NCI-H774 (cell line): Measurements from ENCODE around the gene CRIM1.
A peak's percentile ranks its signal among the peaks of the same experiment; 100 is the strongest.

ENCODE experiments used
- DNase-seq: peaks from one replicate; lab custom pipeline; 2025; lab: John Stamatoyannopoulos, UW

Gene CRIM1

DNA sequence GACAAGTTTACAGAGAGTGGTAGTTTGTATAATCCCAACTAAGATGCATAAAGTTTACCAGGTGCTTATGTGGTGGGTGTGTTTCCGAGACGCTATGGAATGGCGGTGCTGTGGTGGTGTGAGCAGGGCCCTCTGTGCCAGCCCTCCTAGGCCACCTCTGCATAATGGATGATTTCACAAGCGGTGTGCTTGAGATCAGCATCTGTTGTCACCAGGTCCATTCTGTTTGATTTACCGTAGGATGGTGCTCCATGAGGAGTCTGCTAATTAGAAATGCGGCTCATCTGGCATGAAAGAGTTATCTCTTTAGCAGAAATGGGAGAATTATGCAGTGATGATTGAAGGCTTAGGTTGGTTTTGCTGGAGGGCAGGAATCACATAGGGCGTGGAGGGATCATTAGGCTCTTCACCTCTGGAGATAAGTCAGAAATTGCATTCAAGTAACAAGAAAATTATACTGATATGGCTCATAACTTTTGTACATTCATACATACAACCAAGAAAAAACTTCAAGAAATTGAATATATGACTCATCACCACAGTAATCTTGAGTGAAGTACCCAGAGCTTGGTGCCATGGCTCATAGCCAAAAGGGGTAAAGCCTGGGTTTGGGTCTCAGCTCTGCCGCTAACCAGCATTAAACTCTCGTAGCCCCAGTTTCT, 41.4 kb downstream of the CRIM1 start:
- DNase-seq = no peak

DNA sequence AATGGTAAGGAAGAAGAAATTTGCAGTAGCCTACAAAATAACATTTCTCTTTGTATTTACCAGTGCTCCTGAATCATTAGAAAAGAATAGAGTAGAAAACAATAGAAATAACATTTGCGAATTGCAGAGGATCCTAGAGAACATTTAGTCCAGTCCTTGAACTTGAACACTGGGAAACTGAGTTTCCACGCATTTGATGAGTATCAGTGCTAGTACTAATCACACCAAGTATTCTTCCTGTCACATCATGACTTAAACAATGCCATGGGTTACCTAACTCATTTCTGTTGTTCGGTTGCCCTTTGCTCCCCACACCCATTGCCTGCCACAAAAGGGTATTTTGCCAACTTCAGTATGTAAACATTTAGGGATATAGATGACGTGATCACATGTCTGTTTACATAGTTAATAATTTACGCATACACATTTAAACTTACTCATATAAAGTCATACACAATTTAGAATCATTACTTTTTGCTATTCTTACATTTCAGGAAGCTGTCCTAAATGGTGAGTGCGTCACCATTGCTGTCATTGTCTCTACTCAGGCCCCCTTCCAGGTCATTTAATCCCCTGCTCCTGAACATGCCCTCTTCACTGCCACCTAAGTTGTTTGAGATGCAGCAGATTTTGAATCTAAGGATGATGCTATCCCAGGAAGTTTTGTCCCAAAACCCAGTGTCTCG, 42.3 kb downstream of the CRIM1 start:
- no peak for DNase-seq

DNA sequence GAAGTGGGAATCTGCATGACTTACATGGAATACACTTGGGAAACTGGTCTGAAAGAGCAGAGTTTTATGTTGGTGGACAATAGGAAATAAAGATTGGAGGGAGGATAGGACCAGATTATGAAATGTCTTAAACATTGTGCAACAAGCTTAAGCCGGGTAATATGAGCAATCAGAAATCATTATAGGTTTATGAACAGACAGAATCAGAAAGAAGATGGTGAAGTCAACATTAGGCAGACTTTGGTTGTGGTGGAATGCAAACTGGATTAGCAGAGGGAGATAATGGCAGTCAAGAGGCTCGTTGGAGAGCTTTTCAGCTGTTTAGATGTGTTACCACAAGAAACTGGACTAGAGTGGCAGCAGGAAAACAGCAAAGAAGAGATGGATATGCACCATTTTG, 43.5 kb downstream of the CRIM1 start:
- DNase-seq = no peak

DNA sequence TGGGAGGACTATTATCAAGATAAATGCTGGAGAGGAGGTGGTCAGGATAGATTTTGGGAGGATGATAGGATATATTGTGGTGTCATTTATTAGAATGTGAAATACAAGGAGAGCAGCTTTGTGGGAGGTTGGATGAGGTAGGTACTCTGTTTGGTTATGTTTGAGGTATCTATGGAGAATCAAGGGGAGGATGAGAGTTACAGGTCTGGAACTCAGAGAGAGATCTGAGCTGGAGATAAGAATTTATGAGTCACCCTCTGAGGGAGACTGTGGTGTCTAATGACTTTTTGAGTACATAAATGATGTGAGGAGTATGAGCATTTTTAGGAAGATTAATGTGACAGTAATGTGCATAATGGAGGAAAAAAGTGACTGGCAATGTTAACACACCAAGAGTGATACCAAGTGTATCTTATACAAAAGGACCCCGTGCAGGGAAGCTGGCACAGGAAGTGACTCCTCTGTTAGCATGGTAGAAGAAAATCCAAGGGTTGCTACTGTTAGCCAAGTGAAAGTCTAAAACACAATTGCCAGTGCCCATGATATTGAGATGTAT, 48.2 kb downstream of the CRIM1 start:
- DNase-seq = no peak

DNA sequence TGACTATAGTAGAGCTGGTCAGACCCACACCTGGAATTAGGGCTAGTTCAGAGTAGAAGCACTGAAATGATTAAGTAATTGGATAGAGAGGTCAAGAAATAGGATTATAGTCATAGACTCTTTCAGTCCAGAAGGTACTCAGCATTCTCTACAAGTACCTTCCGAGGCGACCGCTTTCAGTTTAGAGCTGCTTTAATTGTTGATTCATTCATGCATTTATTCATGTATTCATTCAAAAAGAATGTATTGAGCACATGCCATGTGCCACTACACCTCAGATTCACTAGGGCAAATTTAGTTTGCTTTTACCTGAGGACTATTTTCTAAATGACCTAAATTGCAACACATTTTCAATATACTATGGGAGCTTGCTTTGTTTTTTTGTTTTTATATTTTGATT, 48.7 kb downstream of the CRIM1 start:
- DNase-seq = no peak

DNA sequence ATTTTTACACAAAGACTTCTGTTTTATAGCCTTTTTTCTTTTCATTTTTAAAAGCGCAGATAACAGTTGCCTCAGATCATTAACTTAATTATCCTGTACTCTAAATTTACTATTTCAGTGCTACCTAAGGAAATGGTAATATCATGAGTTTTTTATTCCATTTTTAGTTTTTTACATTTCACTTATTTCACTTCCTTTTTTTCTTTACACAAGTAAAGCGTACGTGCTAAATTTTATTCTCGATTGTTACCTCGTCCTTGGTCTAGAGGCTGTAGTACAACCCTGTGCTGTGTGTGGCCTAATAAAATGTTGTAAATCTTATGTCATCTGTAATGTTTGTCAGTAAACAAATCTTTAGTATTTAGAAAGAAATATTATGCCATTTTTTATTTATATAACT, 49.2 kb downstream of the CRIM1 start:
- DNase-seq = no peak

DNA sequence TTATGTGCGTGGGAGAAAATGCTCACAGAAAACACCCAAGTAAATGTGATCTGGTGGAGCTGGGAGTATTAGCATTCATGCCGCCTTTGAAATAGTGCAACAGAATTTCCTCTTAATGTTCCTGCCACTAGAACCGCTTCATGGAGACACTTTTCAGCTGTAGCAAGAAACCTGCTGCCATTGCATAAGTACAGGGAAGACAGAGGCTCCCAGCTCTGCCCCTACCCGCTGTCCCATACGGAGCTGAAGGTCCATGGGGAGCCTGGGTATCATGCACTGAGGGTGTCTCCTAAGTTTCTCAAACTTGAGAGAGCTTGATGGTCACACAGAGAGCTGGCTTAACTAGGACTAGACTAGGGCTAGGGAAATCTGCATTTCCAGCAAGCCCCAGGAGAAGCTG, 49.6 kb downstream of the CRIM1 start:
- DNase-seq = no peak

DNA sequence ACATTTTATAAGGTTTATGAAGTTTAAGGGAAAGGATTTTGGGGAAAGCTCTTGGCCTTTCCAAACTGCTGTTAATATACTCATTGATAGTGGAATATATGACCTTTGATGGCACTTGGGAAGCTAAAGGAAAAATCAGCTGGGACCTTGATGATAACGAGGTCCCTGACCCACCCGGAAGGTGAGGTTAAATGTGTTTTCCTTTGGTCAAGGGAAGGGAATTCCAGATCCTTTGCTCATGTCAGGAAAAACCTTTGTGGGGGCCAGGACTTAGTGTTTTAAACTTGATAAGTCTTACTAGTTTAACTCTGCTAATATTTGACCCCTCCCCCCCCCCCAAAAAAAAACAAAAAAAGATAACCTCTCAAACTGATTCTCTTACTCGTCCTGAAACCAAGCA, 50.7 kb downstream of the CRIM1 start:
- no peak for DNase-seq

DNA sequence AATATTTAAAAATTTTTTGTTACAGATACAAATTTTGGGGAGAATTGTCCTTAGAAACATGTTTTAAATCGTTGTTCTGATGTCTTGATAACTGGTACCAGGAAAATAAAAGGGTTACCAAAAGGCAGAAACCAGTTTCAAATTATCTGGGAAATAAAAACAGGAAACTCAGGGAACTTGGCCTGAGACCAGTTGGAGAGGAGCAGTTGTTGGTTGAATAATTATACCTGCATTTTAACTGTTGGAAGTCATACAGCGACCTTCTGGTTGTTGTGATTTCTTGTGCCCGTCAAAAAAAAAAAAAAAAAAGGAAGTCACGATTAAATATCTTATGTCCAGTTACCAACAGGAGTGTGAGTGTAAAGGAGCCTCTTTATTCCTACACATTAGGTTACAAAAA, 51.8 kb downstream of the CRIM1 start:
- DNase-seq = no peak

DNA sequence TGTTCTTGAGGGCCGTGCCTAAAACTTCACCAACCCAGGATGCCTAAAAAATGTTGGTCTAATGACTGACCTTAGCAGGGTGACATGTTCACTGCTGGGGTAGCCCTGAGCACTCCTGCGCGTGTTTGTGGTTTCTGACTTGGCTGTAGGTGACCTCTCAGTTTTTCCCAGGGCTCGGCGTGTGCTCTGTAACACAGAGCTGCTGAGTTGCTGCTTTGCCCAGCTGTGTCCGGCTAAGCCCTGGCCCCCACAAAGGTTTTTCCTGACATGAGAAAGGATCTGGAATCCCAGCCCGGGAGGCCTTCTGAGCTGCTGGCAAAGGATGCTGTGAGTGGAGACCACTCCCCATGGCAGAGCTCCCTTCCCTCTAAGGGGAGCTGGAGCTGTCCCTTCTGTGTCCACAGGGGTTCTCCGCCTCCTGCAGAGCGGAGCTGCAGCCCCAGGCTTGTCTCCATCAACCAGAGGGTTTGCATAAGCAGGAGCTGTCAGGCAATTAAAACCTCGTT, 52.7 kb downstream of the CRIM1 start:
- DNase-seq = no peak

DNA sequence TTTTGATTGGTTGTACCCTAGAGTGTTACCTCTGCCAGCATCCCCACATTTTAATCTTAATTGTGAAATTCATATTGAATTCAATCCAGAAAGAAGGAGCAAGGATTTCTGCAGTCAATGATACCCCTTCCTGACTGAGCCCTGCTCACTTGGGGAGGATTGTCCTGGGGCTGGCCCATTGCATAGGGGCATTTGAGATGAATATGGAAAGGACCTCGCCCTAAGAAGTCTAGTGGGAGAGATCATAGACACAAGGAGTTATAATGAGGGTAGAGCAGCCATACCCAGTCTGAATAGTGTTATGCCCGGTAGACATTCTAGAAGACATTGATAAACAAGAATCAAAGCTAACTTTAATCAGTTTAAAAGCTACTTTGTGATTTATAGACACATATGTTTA, 53.8 kb downstream of the CRIM1 start:
- no peak for DNase-seq

DNA sequence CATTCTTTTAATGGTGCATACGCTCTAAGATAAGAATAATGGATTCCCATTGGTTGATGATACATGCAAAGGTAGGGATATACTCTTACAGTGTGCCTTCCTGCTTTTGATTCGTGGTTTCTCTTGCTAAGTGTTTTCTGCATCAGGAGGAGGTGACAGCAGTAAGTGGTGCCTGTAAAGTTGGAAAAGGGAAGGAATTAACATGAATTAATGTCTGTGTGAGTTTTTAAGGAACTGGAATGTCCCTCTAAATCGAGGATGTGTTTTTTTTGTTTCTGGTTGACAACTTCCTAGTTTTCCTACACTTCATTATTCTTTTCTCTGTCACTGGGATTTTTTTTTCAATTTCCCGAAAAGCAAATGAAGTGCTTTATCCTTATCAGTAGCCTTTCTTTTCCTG, 54.4 kb downstream of the CRIM1 start:
- DNase-seq = no peak

DNA sequence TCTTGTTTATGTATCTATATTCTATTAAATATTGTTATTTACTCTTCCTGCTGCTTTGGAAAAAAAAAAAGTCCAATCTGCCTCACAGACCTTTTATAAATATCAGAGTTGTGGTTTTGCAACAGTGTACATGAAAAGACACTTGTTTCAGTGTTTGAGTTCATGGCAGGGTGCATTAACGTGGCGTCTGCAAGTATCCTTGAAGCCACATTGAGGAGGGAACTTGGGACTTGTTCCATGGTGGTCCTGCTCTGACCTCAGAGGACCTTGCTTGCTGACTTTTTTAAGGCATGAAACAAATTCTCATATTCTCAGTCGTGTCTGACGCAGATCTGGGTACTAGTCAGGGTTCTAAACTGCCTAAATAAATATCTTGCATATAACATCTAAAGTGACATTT, 55.1 kb downstream of the CRIM1 start:
- no peak for DNase-seq

DNA sequence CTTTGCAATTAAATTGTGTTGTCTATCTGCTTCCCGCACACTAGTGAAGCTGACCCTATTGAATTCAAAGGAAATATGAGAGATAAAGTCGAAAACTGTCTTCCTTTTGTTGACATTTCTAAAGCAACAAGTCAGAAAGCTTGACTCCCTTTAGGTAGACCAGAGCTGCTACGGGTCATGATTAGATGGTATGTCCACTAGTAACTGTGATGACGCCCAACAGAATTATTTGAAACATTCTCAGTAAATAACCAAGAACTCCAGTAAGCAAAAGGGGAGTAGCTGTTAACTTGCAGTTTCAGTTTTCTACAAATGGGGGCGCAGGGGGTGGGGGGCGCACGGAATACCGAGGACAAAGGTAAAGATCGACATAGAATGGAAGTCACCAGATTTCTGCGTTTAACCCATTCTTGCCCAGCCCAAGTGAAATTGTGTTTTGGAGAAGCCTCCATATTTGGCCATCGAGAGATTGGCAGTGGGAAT, 56.4 kb downstream of the CRIM1 start:
- no peak for DNase-seq

DNA sequence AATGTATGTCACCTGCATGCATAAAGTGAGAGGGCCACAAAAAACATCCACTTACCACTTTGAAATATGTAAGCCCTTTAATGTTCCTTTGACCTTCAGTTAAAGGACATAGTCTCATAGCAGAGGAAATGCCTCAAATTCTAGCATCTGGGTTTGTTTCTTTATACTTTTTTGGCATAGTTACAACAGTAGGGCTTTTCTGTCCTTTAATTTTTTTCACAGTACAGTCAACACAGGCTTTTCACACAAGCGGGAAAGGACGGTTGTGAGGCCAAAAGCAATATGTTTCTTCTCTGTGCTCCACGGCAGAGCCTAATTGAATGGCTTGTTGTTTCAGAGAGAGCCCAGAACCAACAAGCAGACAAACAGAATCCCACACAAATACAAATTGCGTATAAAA, 57.6 kb downstream of the CRIM1 start:
- no peak for DNase-seq

DNA sequence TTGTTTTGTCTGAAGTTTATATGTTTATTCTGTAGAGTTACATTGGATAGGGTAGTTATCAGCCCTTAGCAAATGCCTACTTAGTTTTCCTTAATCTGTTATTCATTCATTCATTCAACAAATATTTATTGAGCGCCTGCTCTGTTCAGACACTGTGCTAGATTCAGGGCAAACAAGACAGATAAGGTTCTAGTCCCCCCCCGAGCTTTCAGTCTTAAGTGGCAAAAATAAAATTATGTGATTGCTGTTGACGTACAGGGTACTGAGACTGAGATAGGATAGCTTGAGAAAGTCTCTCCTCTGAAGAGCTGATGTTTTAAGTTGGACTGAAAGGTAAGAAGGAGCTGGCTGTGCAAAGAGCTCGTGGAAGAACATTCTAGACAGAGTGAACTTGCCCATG, 58.7 kb downstream of the CRIM1 start:
- DNase-seq = no peak

DNA sequence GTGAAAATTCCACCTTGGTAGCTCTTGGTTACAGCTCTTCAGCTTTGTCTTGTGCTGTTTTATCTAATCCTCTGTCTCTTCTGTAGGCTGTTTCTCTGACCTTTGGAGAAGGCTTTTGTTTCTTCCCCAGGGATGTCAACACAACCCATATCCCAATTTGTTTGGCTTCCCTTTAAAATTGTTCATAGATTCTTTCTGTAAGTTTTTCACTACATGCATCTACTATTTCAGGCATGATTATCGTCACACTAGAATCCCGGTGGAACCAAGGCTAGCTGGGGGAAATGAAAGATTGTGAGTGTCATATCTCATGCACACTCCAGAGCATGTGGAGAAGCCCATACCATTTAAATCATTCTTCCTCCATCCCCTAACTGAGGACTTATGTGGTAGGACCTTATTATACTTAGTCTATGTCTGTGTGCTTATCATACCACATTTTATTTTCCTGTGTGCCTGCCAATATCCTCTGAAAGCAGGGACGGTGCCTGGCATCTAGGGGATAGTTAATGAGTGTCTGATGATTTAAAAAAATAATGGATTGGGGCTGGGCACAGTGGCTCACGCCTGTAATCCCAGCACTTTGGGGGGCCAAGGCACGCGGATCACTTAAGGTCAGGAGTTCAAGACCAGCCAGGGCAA, 59.9 kb downstream of the CRIM1 start:
- DNase-seq = no peak

DNA sequence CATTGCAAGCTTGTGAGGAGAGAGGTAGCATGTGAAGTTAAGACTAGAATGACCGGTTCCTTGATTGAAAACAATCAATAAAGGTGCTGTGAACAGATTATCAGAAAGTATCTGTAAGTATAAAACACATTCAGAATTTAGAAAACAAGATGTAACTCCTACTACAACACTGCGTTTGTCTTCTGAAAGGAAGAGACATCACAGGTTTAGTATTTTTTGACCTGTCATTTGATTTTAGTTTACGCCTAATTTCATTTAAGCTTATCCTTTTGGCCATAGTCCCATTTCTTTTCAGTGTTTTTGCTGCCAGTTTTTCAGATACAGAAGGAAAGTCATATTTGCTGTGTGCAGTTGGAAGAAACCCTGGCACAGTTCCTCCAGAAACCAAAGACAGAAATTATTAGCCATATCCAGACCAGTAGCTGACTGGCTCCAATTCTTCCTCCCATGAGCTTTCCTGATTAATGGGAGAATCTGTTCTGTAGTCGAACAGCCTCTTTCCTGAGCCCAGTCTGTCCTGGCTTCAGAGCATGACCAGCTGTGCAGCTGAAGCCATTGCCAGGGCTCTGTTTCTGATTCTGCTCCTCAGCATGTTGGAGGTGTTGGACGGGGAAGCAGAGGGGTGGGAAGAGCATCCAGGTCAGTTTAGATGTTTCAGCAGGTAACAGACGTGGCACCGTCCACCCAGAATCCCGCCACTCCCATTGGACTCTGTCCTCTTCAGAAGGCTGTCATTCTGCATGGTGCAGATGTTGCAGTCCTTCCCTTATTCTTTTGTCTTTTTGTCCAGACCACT, 61.0 kb downstream of the CRIM1 start:
- DNase-seq = no peak

DNA sequence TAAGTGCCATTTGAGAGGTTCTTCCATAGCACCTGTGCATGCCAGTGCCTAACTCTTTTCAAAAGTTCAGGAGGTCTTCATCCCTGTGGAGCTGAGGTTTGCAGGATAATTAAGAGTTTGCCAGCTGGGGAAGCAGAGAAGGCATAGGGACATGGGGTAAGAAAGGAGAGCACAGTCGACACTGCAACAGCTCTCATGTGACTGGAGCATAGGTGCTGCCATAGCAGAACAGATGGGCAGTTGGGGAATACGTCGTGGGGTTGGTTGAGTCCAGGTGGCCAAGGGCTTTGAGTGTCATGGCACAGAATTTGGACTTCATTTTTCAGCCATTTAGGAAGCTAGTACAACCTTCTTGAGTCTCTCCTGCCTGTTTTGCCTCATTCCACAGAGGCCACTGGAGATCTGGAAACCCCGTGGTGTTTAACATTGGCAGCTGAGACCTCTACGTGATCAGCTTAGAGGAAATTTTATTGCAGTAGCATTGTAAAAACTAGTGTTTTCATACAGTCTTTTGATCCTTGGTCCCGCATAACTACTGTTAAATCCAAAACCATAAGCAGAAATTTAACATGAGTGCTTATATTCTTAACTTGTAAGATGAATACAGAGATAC, 65.1 kb downstream of the CRIM1 start:
- DNase-seq = no peak

DNA sequence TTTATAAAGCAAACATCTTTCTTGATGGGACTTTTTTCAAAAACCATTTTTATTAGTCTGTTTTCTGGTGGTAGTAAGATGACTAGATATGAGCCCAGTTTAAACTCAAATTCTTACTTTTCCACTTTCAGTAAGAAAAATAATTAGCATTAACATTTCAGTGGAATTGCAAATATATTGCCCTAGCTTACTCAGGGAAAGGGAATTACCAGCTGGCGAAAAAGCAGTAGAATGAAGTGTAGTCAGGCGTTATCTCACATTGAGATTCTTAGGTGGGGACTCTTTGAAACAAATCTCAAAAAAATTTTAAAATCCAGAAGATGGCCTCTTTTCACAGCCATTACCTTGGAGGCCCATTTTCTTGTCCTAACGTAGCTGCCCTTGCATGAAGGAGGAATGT, 65.8 kb downstream of the CRIM1 start:
- no peak for DNase-seq

DNA sequence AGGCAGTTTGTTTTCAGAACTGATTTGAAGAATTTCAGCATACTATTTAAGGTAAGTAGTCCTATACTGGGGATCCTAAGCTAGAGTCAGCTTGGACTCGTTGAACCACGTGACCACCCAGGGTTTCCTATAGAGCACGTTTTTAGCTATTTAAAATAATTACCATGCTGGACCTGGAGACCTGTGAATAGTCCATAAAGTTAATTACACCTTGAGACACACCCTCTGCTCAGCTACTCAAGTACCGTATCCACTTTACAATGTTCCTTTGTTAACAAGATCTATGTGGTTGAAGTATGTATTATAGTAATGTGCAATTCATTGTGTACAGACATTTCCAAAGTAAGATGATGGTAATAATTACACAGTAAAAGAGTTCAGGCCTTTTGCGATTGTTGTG, 67.6 kb downstream of the CRIM1 start:
- peak; percentile 45 for DNase-seq
